GM18861 (cell line): ENCODE data around the gene GCH1.
"Not testable (repeated sequence)": the region's sequence is repeated elsewhere in the genome, so short reads cannot be mapped to it uniquely, and the experiment has no call there.

Source experiments
- ATAC-seq: cut with Tn5 transposase; IDR thresholded peaks from one replicate; pipeline ENCODE4 v1.9.1; 2021; ENCODE audit not compliant: unreplicated experiment

GCH1 gene

DNA sequence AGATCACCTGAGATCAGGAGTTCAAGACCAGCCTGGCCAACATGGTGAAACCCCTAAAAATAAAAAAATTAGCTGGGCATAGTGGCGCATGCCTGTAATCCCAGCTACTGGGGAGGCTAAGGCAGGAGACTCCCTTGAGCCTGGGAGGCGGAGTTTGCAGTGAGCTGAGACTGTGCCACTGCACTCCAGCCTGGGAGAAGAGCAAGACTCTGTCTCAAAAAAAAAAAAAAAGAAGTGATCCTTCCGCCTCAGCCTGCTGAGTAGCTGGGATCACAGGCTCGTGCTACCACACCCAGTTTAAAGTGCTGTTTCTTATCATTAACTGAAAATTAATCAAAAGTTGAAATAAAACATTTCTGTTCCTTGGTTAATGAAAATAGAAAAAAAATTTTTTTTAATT lies 6.3 kb upstream of the GCH1 start:
- not testable (repeated sequence) for ATAC-seq

DNA sequence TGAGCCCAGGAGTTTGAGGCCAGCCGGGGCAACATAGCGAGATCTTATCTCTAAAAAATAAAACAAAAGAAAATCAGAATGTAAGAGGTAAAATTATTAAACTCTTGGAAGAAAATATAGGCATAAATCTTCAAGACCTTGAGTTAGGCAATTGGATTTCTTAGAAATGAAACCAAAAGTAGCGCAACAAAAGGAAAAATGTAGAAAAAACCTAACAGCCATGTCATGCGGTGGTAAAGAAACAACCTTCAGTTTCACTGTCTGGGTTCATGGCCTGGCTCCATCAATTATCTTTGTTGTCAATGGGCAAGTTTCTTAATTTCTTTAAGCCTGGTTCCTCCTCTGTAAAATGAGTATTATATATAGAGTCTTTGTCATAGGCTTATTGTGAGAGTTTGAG lies 5.6 kb upstream of the GCH1 start:
- no peak for ATAC-seq

DNA sequence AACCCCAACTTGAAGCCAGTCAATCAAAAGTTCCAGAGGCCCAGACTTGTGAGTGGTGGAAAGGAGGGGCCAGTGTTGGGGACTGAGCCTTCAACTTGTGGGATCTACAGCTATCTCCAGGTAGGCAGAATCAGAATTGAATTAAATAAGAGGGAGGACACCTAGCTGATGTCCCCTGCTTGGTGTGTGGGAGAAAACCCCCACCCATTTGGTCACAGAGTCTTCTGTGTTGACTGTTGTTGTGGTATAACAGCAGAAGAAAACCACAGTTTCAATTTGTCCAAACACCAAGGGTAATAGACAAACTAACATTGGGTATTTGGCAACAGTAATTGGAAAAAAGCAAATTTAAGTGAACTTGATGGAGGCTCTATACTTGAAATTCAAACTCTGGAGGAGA lies 3.4 kb upstream of the GCH1 start:
- no peak for ATAC-seq

DNA sequence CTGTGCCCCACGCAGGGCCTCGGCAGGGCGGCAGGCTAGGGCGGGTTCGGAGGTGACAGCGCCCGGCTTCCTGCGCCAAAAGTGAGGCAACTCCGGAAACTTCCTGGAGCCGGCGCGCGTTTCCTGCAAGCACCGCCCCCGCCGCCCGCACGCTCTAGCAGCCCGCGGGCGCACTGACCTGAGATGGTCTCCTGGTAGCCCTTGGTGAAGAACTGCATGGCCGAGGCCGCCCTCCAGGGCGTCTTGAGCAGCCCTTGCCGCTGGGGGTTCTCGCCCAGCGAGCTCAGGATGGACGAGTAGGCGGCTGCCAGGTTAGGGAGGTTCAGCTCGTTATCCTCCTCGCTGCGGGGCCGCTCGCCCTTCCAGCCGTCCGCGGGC lies 494 bp downstream of the GCH1 start:
- ATAC-seq = peak; percentile 40

DNA sequence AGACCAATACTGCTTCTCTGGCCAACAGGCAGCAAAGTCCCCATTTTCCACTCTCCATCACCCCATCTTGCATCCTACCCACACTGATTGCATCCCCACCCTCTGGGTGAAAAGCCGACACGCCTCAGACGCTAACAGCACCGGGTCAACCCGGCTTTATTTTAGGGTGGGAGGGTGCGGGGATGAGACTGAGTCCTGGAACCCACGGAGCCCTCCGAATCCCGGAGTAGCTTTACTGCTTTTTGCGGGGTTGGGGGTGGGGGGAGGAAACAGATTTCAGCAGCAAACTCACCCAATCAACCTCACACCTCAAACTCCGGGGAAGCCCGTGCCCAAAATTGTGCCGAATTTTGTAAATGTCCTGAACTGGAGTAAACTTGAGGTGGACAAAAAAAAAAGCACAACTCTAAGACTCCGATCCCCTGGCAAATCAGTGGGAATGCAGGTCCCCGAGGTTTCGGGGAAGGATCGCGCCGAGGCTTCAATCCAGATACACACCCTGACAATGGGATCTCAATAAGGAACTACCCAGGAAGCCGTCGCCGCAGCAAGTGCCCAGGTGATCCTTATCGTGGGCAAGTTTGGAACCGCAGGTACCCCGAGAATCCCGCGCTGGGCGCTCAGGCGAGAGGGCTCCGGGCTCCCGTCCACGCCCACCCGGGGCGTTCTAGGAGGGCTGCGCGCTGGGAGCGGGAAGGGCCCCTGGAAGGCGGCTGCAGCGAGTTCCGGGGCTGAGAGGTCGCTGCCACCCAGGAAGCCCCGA lies 1.1 kb downstream of the GCH1 start:
- ATAC-seq = no peak

DNA sequence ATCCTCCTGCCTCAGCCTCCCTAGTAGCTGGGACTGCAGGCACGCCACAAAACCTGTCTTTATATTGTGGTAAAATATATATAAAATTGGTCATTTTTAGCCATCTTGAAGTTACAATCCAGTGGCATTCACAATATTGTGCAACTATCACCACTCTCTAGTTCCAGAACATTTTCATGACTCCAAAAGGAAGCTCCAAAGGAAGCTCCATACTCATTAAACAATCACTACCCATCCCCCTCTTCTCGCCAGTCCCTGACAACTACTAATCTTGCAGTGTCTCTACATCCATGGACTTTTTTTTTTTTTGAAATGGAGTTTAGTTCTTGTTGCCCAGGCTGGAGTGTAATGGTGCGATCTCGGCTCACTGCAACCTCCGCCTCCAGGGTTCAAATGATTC lies 3.1 kb downstream of the GCH1 start:
- no peak for ATAC-seq

DNA sequence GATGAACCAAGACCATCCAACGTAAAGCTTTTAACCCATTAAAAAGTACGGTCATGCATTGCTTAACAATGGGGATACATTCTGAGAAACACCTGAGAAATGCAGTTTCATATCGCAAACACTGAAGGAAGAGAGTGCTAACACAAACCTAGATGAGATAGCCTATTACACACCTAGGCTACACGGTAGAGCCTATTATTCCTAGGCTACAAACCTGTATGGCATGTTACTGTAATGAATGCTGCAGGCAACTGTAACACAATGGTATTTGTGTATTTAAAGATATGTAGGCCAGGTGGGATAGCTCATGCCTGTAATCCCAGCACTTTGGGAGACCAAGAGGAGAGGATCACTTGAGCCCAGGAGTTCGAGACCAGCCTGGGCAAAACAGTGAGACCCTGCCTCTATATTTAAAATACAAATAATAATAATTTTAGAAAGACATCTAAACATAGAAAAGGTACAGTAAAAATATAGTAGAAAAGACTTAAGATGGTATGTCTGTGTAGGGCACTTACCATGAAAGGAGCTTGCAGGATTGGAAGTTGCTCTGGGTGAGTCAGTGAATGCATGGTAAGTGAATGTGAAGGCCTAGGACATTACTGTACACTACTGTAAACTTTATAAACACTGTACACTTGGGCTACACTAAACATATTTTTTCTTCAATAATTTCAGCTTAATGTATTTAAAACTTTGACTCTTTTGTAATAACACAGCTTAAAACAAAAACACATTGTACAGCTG lies 4.6 kb downstream of the GCH1 start:
- ATAC-seq = not testable (repeated sequence)

DNA sequence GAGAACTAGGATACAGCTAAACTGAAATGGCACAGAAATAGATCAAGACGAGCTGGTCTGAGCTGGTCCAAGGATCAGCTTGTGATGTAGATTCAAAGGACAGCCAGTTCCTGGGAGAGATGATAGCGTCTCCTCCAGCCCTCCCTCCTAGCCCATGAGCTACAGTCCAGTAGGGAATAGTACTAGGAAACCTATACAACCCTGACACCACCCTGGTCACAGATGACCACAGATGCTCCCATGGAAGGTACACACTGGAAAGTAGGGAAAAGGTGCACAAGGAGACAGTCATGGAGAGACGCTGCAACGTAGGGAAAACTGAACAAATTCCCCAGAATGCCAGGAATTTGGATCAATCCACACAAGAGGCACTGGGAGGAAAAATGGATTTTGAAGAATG lies 6.9 kb downstream of the GCH1 start:
- no peak for ATAC-seq

DNA sequence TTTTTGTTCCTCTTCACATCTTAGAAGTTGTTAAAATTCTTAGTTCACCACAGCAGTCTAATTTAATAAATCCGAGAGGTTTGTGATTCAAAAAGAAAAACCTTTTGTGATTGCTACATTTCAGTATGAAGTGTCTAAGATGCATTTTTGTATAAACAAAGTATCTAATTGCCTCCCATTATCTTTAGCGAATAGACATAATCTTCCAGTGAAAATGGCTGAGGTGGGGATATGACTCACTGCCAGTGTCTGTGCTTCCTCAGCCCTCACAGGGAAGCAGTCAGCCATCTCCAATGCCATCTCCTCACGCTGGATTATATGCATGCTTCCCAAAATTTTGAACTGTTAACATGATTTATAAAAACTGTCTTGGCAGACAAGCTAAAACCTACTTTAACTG lies 7.6 kb downstream of the GCH1 start:
- no peak for ATAC-seq

DNA sequence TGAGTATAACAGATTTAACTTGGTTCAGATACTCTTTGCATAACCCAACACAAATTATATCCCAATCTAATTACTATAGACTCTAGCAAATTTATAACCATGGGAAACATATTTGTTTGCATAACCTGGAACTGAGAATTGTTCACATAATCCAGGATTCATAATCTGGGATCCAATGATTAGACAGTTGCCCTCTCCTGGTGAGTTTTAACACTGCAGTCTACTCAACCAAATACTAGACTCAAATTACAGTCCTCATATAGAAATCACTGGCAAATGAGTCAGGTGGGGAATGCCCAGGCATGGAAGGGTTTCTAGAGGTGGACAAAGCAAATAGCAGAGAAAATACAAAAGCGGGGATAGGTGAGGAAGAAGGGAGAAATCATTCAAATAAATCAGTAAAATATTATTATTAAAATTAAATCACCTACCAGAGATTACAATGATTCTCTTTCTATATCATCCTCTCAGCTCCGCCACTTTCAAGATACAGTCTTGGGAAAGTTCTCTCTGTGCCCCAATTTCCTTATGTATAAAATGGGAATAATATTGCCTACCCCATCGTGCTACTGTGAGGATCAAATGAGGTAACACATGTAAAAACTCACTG lies 9.4 kb downstream of the GCH1 start:
- peak; percentile 46 for ATAC-seq

DNA sequence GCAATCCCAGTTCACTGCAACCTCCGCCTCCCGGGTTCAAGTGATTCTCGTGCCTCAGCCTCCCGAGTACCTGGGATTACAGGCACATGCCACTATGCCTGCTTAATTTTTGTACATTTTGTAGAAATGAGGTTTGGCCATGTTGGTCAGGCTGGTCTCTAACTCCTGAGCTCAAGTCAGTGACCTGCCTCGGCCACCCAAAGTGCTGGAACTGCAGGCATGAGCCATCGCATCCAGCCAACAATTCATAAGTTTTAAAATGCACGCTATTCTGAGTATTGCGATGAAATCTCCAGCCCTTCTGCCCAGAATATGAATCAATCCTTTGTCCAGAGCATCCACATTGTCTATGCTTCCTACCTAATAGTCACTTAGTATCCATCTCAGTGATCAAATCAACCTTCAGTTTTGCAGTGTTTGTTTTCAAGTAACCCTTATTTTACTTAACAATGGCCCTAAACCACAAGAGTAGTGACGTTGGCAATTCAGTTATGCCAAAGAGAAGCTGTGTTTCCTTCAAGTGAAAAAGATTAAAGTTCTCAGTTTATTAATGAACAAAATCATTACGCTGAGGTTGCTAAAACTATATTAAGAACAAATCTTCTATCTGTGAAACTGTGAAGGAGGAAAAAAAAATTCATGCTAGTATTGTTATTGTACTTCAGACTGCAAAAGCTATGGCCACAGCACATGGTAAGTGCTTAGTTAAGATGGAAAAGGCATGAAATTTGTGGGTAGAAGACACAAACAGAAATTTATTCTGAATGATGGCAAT lies 11.0 kb downstream of the GCH1 start:
- ATAC-seq = no peak

DNA sequence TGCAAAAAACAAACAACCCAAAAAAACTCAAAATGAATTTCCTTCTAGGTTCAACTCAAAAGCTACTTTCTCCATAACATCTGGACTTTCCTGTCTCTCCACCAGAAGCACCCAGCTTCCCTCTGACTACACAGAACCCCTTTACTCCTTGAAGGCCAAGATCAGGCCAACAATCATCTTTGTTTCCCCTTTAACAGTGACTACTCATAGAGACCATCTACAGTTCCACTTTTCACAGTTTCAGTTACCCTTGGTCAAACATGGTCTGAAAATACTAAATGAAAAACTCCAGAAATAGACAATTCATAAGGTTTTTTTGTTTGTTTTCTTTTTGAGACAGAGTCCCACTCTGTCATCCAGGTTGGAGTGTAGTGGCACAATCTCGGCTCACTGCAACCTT lies 11.8 kb downstream of the GCH1 start:
- peak; percentile 61 for ATAC-seq

DNA sequence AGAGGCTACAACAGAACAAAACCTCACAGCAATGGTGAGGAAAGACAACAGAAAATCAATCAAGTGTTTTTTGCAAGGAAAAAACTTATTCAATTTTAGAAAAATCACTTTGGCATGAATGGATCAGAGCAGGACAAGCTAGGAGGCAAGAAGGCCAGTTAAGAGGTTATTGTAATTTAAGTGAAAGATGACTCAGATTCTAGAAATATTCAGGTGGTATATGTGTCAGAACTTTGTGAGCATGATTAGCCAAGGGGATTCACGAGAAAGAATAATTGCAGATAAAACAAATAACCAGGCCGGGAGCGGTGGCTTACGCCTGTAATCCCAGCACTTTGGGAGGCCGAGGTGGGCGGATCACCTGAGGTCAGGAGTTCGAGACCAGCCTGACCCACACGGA lies 12.7 kb downstream of the GCH1 start:
- no peak for ATAC-seq

DNA sequence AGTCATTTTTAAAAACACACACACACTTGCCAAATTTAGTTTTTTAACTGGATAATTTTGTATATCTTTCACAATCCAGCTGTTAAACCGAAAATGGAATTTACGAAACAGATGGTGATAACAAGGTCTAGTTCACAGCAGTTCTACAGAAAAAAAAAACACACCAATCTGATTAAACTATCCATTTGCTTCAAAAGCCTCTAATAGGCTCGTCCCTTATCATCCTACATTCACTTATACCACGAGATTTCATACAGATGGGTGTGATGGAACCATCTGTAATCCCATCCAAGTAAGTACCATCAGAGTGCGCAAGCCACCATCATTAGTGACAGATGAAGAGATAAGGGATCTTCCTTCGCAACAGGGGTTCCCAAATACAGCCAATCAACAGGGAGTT lies 20.1 kb downstream of the GCH1 start:
- ATAC-seq = no peak

DNA sequence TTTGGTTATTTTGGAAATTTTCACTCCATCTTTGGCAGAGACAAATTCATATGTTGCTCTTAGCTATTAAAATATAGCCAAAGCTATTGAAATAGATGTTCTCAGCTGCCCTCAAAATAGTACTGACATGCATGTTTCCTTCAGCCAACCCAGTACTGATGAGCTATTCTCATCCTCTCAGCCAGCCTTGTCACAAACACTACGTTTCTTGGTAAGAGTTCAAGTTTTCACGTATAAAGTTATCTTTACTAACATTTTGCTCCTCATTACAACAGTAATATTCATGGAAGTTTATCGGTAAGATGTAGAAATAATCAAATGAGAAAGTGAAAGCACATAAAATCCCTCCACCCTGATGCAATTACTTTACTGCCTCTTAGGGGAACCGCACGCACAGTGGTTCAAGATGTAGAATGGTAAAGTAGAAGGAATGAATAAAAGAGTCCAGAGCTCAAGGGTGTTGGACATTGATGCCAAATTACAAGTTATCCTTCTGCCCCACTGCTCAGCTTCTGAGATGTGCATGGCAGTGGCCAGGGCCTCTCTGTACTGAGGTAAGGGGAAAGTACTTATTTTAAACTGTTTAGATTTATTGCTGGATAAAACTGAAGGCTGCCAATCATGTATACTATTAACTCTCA lies 20.7 kb downstream of the GCH1 start:
- peak; percentile 38 for ATAC-seq

DNA sequence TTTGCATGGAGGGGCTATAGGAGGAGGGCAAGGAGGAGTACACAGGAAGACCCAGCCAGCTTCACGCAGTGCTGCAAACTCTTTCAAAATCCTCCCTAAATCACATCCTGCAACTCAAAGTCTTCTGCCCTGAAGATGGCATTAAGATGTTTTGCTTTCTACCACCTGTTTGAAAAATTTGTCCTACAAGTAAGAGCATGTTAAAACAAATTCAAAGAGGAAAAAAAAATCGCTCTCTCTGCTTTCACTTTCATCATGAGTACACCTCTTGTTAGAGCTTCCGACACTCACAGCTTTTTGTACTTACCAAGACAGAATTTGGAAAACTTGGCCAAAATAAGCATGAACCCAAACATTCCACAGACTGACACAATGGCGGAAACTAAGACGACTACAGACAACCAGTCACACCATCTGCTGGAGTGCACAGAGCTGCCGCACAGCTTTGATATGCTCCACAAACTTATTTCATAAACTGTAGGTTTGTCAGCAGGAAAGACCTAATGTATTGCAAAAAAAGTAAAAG lies 21.3 kb downstream of the GCH1 start:
- ATAC-seq = peak; percentile 71

DNA sequence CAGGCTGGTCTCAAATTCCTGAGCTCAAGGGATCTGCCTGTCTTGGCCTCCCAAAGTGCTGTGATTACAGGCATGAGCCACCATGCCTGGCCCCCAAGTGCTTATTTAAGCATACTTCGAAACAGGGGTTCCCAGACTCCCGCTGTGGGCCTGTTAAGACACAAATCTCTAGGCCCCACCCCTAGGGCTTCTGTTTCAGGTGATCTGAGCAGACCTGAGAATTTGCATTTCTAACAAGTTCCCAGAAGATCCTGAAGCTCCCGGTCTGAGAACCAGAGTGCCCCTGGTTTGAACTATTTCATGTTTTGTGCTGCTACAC lies 25.0 kb downstream of the GCH1 start:
- no peak for ATAC-seq

DNA sequence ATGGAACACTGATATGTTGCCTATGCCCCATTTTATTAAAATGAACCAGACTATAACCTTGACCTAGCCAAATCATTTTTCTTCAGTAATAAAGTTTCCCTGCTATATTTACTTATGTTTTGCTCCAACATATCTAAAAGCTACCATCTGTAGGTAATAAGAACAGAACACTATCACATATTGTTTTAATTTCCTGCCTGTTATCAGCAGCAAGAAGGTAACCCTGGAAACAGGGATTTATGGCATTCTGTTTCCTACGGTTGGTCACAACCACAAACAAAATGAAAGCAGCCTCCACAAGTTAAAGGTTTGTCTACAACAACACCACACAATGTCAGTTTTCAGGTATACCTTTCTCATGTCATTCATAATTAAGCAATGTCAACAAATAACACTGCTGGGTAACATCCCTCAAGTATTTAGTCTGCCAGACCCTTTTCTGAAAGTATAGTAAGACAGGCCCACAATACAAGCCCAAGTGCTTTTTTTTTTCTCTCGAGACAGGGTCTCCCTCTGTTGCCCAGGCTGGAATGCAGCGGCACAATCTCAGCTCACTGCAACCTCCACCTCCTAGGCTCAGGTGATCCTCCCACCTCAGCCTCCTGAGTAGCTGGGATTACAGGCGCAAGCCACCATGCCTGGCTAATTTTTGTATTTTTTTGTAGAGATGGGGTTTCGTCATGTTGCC lies 25.5 kb downstream of the GCH1 start:
- ATAC-seq = no peak

DNA sequence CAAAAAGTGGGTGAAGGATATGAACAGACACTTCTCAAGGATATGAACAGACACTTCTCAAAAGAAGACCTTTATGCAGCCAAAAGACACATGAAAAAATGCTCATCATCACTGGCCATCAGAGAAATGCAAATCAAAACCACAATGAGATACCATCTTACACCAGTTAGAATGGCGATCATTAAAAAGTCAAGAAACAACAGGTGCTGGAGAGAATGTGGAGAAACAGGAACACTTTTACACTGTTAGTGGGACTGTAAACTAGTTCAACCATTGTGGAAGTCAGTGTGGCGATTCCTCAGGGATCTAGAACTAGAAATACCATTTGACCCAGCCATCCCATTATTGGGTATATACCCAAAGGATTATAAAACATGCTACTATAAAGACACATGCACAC lies 27.0 kb downstream of the GCH1 start:
- not testable (repeated sequence) for ATAC-seq
